COR-L47 (cell line): Measurements from ENCODE around the gene G0S2.

Experiments used
- DNase-seq: peaks from one replicate; lab custom pipeline; 2025; lab: John Stamatoyannopoulos, UW

The G0S2 gene

GRCh38 chr1:209648931-209649776 lies 26.1 kb upstream of the G0S2 start:
- DNase-seq: no peak

GRCh38 chr1:209650454-209650853 lies 24.8 kb upstream of the G0S2 start:
- no peak for DNase-seq

- DNase-seq: no peak
These were observed 24.0 kb upstream of the G0S2 start for GRCh38 chr1:209651138-209651587.

- no peak for DNase-seq
These were observed 23.0 kb upstream of the G0S2 start, which contains the start of gene LAMB3 for GRCh38 chr1:209652121-209652735. Gene LAMB3 (minus strand): TSS chr1:209652425. CDS start chr1:209650944, 1,481 bp downstream.

GRCh38 chr1:209652873-209653401 lies 22.3 kb upstream of the G0S2 start:
- peak; percentile 72 for DNase-seq

GRCh38 chr1:209653915-209654351 lies 21.3 kb upstream of the G0S2 start:
- DNase-seq: no peak

- DNase-seq: no peak
These were observed 19.6 kb upstream of the G0S2 start for GRCh38 chr1:209655411-209656231.

GRCh38 chr1:209657140-209657879 lies 17.9 kb upstream of the G0S2 start:
- no peak for DNase-seq

GRCh38 chr1:209657918-209658317 lies 17.3 kb upstream of the G0S2 start:
- no peak for DNase-seq

- no peak for DNase-seq
These were observed 15.3 kb upstream of the G0S2 start for GRCh38 chr1:209659909-209660308.

GRCh38 chr1:209661071-209661470 lies 14.1 kb upstream of the G0S2 start:
- DNase-seq: no peak

GRCh38 chr1:209662879-209663327 lies 12.3 kb upstream of the G0S2 start:
- no peak for DNase-seq

GRCh38 chr1:209667103-209667502 lies 8.1 kb upstream of the G0S2 start:
- DNase-seq: no peak

GRCh38 chr1:209667708-209668107 lies 7.5 kb upstream of the G0S2 start:
- no peak for DNase-seq

GRCh38 chr1:209670441-209671082 lies 4.7 kb upstream of the G0S2 start:
- DNase-seq: no peak

GRCh38 chr1:209672705-209673630 lies 2.2 kb upstream of the G0S2 start:
- no peak for DNase-seq

GRCh38 chr1:209673631-209674417 lies 1.4 kb upstream of the G0S2 start:
- no peak for DNase-seq

- no peak for DNase-seq
These were observed 448 bp downstream of the G0S2 start for GRCh38 chr1:209675565-209676154.
